HG03460 (cell line): ENCODE data around the gene GOT2.
A peak's percentile ranks its signal among the peaks of the same experiment; 100 is the strongest.
"Not testable (repeated sequence)": the region's sequence is repeated elsewhere in the genome, so short reads cannot be mapped to it uniquely, and the experiment has no call there.

Experiments
- ATAC-seq: cut with Tn5 transposase; IDR thresholded peaks from one replicate; pipeline ENCODE4 v1.9.1; 2021; ENCODE audit not compliant: unreplicated experiment

The GOT2 gene

DNA sequence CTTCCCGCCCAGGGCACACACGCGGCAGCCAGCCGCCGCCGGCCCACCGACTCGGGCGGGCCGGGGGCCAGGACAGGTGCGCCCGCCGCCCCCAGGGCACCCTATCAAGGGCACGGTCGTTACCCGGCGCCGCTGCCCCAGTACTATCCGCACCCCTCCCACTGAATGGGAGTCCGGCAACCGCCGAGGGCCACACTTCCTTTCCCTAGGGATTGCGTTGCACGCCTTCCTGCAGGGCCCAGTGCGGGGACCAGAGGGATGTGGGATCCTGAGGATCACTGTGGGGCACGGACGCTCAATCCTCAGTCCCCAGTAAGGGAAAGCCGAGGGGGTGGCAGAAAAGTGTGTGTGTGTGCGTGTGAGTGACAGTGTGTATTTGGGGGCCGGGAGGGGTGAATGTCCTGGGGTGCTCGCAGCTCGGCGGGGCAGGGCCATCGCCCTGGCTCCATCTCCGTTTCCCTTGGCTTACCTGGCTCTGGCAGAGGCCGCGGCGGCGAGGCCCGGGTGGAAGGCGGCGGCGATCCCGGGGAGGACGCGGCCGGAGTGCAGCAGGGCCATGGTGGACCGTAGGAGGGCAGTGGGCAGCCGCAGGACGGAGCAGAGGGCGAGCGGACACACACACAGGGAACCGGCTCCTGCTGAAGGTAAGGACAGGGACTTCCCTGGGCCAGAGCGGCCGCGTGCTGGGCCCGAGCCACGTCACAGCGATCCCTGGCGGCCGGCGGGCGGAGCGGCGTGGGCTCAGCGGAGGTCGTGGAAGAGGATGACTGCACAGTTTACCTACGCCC is at the start of gene GOT2:
Gene GOT2 (minus strand): TSS at position 646 of the 788 bp plus-strand sequence. CDS start 88 bp downstream, at position 558.
- peak; percentile 89 for ATAC-seq

DNA sequence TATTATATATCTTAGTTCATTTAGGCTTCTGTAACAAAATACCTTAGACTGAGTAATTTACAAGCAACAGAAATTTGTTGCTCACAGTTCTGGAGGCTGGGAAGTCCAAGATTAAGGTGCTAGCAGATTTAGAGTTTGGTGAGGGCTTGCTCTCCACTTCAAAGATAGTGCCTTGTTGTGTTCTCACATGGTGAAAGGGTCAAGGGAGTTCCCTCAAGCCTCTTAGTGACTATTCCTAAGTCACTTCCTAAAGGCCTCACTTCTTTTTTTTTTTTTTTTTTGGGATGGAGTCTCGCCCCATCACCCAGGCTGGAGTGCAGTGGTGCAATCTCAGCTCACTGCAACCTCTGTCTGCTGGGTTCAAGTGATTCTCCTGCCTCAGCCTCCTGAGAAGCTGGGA is 45.2 kb upstream of the GOT2 start:
- not testable (repeated sequence) for ATAC-seq

DNA sequence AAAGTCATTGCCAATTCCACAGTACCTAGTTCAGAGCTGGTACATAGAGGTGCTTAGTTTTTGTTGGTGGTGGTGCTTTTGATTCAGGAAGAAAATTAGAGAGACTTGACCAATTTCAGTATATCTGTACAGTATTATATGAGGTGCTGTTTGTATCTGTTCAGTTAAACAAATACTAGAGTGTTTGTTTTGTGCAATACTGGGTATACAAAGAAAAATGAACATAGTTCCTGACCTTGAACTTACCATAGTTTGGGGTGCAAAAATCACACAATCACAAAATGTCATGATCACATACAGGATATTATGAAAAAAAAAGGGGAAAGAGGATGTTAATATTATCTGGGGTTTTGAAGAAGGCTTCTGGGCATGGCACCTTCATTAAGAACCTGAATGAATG is 39.8 kb upstream of the GOT2 start:
- no peak for ATAC-seq

DNA sequence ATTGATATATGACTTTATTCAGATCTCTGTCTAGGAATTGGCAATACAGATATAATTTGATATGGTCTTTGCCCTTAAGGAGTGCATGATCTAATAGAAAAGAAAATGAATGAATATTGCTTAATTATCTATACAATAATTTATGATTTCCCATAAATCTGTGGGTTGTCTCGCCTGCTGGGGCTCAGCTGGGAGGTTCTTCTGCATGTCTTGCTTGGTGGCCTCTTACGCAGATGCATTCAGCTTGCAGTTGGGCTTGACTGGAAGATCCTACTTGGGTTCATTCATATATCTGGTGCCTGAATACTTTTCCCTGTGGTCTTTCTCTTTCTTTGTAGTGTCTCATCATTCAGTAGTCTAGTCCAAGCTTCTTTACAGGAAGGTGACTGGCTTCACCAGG is 34.0 kb upstream of the GOT2 start:
- no peak for ATAC-seq

DNA sequence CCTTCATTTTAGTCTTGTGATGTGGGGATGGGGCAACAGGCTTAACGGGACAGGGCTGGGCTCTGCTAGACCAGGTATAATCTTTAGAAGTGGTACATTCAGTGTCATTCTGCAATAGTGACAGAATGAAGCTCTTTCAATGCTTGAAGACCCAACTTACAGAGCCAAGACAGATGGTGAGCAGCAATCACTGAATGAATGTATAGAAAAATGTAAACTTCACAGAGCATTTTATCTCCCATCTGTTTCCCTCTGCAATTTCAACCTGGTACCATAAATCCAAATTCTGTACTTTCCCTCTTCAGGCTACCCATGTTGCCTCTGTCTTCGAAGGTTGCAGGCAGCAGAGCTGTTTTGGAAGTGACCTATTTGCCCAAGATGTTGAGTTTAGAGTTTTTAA is 33.5 kb upstream of the GOT2 start:
- no peak for ATAC-seq

DNA sequence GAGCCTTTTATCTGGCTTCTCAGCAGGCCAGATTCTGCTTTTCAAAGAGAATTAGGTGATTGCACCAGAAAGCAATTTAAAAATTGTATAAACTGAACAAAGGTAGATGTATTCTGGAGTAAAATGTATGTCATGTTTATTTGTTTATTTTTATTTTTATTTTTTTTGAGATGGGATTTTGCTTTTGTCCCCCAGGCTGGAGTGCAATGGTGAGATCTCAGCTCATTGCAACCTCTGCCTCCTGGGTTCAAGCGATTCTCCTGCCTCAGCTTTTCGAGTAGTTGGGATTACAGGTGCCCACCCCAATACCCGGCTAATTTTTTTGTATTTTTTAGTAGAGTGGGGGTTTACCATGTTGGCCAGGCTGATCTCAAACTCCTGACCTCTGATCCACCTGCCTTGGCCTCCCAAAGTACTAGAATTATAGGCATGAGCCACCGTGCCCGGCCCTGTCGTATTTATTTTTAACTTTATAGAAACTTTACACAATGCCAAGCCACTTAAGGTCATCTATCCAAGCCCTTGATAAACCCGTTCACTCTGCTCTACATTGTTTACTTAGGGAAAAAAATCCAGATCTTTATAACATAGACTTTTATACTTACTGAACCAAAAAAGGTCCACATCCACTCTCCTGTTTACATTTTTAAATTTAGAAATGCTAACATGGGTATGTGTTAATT is 22.7 kb upstream of the GOT2 start:
- ATAC-seq = no peak

DNA sequence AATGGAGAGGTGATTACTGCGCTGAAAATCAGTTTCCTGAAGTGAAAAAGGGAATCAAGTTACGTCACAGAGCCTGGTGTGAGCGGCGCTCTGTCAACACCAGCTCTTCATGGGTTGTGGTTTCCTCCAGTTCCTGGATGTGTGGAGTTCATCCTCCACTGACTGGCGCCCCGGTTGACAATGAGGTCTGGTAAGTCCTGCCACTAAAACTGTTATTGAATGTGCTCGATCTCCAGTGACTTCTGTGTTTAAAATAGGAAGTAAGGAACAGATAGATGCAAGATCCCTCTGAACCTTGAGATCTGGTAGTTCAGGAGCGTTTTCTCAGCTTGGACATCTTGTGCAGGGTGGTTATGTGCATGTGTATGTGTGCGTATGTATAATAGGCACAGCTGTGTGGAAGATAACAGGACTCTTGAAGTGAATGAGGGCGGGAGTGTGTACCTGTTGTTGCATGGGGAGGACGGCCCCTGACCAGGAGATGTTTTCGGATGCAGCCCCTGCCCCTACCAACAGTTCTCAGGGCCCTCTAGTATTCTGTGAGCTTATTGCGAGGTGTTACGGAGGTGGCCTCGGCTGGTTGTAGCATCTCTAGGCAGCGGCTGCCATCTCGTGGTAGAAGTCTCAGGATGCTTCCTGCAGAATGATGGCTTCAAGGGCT is 22.0 kb upstream of the GOT2 start:
- peak; percentile 96 for ATAC-seq

DNA sequence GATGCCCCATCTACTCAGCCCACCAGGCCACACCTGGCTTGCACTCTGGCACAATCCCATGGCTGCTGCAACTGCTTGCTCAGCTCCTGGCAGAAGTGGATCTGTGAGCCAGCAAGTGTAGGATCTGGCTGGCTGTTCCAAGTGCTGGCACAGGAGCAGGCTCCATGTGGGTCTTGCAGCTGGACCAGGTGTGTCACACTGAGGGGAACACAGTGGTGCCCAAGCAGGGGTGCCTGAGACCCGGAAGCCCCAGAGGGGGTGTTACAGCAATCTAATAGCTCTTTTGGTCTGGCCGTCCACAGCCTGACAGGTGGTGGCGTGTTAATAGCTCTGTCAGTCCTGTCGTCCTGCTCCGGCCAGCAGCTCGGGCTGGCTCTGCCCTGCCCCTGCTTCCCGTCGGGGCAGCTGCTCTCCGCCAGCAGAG is 19.6 kb upstream of the GOT2 start:
- no peak for ATAC-seq

DNA sequence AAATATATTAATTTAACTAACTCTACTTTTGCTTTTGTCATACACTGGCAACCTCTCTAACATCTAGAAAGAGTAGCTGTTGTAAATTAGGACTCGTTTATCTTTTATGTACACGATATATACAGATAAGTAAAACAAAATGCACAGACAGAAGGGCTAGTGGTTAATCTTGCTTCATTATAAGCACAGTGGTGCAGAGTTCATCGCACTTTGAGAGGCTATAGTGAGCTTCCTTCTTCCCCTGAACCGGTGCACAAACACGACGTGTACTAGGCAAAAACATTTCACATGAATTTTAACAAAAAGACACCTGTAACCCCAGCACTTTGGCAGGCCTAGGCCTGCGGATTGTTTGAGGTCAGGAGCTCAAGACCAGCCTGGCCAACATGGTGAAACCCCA is 10.4 kb upstream of the GOT2 start:
- ATAC-seq = no peak

DNA sequence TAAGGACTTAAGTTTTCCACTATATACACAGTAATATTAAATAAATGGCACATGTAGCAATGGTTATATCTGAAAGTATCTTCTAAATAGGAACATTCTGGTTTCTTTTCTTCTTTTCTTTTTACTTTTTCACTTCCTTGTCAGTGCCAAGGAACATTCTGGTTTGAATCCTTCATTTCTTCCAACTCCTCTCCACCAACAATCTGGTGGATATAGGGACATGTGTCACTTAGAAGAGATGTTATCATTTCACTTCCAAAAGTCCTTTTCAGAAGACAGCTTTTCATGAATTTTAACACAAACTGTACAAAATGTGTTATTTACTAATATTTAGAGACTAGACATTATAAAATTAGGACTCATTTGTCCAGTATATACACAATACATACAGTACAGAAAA is 7.9 kb upstream of the GOT2 start:
- no peak for ATAC-seq

DNA sequence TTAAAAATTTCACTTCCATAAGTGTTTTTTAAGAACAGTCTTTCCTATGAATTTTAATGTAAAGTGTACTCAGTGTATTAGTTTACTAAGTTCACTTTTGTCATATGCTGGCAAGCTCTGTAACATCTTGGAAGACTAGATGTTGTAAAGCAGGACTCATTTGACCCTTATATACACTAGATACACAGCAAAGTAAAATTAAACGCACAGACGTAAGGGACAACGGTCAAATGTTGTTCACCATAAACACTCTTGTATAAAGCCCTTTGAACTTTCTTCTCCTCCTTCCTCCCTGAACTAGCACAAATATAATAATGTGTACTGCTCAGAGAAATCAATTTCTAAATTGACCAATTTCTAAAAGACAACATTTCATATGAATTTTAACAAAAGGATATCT is 7.0 kb upstream of the GOT2 start:
- ATAC-seq = no peak

DNA sequence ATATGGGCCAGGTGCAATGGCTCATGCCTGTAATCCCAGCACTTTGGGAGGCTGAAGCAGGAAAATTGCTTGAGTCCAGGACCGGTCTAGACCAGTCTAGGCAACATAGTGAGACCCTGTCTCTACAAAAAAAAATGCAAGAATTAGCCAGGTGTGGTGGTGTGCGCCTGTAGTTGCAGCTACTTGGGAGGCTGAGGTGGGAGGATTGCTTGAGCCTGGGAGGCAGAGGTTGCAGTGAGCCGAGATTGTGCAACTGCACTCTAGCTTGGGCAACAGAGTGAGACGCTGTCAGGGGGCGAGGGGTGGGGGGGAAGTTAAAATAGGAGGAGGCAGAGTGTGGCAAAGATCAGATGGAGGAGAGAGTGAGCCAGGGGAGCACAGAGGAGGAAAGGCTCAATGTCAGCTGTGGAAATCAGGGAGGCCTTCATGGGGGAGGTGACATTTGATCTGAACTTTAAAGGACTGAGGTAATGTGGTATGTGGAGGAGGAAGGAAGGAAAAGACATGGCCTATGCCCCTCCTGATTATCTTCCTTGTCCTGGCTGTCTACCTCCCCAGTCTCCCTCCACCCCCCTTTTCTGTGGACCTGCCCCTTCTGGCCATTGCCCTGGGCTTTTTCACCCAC is 4.7 kb upstream of the GOT2 start:
- no peak for ATAC-seq

DNA sequence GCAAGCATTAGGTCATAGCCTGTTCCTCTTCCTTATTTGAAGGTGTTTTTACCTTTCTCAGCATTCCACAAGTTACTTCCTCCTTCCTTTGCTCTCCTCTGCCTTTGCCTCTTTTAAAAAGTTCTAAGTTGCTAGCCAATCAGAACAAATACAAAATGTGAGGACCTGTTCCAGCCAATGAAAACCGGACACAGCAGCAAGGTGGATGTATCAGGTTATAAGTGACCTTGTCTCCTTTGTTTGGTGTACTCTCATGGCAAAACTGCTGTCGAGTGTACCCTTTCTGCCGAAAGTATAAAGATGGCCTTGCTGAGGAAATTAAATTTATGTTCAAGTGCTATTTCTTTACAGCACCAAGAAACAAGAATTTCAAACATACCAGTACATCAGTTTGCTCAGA is 2.2 kb upstream of the GOT2 start:
- ATAC-seq = not testable (repeated sequence)

DNA sequence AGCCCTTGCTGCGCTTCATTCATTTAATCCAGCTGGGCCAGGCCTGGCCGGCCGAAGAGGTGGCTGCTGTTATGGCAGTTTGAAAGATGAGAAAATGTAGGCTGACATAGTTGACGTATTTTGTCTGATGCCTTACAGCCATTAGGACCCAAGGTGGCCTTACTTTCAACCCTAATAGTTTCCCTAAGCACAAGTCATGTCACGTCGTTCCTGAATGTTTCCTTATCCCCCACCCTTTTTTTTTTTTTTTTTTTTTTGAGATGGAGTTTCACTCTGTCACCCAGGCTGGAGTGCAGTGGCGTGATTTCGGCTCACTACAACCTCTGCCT is 307 bp upstream of the GOT2 start:
- ATAC-seq = no peak

DNA sequence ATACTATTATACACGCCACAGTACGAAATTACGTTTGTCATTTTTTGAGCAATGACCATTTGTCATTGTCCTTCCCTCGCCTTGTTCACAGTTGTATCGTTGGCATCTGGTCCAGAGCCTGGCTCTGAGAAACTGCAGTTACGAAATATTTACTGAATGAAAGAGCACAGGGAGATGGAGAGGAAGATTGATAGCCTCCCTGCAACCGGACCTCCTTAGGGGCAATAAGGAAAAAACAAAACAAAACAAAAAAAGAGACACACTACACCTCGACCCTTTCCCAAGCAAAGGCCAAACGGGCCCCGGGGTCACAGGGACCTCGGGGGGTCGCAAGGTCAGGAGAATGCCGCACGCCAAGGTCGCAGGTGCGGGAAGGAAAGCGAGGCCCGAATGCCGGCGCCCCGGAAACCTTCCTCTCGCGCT is 857 bp downstream of the GOT2 start:
- no peak for ATAC-seq

DNA sequence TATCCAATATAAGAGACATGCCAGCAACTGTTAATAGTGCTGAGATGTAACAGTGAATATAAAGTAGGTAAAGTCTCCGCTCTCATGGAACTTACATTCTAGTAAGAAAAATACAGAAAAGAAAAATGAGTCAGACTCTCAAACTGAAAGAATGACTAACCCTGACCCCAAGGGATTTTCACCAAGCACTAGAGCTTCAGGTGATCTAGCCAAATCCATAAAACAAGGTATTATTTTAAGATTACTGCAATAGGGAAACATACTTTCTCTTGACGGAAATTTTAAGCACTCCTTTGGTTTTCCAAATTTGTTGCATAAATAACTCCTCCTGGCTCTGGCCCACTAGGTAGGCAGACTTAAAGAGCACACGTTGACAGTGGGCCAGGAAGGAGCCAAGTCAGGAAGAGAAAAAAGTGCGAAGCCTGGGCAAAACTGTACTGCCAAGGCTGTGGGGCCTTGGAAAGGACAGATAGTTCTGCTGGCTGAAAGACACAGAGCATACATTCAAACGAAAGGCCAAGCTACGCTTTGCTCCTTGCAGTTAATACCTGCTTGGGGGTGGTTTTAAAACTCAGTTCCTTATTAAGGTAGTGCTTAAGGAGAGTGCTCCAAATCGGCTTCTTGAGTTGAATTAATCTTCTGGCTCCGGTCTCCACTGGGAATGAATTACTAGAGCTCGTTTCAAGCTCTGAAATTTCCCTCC is 1.4 kb downstream of the GOT2 start:
- ATAC-seq = peak; percentile 39

DNA sequence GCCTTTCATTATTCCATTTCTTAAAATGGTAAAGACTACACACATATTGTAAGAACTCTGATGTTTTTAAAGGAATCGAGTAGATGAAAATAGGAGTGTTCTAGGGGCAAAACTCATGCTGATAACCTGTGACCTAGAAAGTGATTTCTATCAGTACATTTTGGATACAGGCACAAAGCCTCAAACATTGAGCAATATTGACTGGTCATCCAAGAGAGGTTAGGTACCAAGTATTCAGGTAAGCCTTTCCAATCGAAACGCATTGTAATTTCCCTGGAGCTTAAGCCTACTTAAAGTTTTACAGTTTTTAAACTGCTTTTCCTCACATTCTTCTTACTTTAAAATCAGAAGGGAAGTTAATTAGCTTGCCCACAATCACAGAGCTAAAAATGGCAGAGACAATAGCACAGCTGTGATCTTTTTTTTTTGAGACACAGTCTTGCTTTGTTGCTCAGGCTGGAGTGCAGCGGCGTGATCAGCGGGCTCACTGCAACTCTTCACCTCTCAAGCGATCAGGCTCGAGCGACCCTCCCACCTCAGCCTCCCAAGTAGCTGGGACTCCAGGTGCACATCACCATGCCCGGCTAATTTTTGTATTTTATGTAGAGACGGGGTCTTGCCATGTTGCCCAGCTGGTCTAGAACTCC is 3.3 kb downstream of the GOT2 start:
- no peak for ATAC-seq

DNA sequence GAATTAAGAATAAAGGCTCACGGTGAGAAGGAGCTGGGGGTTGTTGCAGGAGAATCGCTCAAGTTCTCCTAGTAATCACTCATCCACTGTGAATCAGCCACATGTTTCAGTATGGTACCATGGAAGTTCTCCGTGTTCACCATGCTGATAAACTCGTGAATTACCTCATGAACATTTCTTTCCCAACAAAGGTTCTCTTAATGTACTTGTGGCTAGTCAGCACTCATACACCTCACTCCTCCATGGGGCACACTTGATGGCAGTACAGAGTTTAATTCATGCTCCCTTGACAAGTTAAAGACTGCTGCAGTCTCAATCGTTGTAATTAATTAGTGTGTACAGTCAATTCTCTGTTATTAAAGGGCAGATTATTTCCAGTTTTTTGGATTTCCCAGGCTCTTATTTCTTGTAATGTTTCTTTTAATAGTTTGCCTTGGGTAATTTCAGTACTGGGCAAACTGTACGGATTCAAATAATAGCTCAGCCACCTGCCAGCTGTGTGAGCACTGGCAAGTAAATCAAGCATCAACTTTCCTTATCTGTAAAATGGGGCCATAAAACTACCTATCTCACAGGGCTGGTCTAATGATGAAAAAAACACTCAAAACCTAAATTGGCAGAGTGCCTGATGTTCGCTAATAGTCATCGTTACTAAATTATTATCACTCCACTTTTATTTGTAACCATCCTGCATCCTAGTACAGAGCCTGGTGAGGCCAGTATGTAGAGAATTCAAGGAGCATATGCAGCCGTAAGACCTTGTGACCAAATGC is 6.1 kb downstream of the GOT2 start:
- no peak for ATAC-seq

DNA sequence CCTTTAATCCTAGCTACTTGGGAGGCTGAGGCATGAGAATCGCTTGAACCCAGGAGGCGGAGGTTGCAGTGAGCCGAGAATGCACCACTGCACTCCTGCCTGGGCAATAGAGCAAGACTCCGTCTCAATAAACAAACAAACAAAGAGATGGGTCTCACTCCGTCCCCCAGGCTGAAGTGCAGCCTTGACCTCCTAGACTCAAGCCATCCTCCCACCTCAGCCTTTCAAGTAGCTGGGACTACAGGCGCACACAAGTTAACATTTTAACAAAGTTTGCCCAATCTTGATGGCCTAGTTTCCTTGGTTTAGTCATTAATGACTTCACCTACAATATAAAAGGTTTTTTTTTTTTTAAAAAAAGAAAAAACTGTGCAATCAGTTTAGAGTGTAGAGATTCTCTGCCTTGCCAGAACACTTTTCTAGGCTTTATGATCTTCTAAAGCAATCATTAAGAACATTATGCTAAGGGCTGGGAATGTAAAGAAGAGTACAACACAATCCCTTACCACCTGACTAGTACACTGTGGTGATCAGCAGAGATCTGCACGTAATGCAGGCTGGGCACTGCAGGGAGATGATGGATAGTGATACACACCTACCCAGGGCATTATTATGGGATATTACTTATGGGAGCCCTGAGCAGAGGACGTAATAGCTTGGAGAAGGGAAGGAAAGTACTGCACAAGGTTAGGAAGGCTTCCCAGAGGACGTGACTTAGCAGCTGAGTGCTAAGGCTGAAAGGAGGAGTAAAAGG is 6.9 kb downstream of the GOT2 start:
- no peak for ATAC-seq
